ENCODE results near the gene GCSAML. TPM values are rescaled to one million over a fixed set of nuclear protein-coding genes. Genes with fewer than 3 reads are reported as not detected.

The GCSAML gene
- total and polyA plus RNA-seq, 9 of the 15 experiments (the other 6 are each of a cell fraction or from before 2014, with no cell fraction given): 0.01 TPM; not detected in 8

GRCh38 chr1:247539215-247539614, 9.7 kb upstream of the GCSAML start:
- ChIA-PET POLR2A (interaction anchor here (0.8 kb wide), 1 partner anchor 13 kb away, joined by 3 read pairs; no protein-coding TSS in a partner anchor), CTCF (ENCODE audit: low intra/inter-chr PET ratio) (no interaction called here)
- H2AFZ ChIP-seq (ENCODE audit: low read depth, low read length): no peak overlapping the region
- WGBS (ENCODE audit: insufficient coverage, low coverage, missing lambda C conversion rate): 0% methylated on average over 6 of the region's 6 CpGs
- H3K4me3 ChIP-seq: no peak overlapping the region
- intact Hi-C loops (cut with micrococcal nuclease) (no loop called here), in situ Hi-C loops (cut with MboI) (no loop called here)
- H3K79me2 ChIP-seq (ENCODE audit: control insufficient read depth, insufficient read depth, low read length): no peaks in the 10 kb centered on the region
- H4K20me1 ChIP-seq (replicated peaks; ENCODE audit: control insufficient read depth, insufficient read depth, low read length): no peaks in the 10 kb centered on the region
- no peaks in the 10 kb centered on the region for H3K27me3 ChIP-seq (ENCODE audit: control insufficient read depth in 2 of 2, insufficient read depth in 2 of 2, low read length in 2 of 2)
- DNase-seq (ENCODE audit: extremely low read depth in 1 of 4, low spot score in 3 of 4) (no peak), FAIRE-seq (no peak), ATAC-seq (no peak)
- H3K9ac ChIP-seq (ENCODE audit: insufficient read depth in 1 of 2, low read depth in 2 of 2, low read length in 2 of 2): no peak overlapping the region
- no peaks in the 10 kb centered on the region for H3K9me3 ChIP-seq (replicated peaks; ENCODE audit: control insufficient read depth, insufficient read depth, low read depth, low read length)
- TF ChIP-seq DEAF1 (CRISPR knock-in tag; IDR thresholded peaks at IDR 0.05) (no peak), MEIS2 (IDR thresholded peaks at IDR 0.05; ENCODE audit: partially characterized antibody) (no peak), ZFX (CRISPR knock-in tag; IDR thresholded peaks at IDR 0.05) (no peak), HDAC2 (IDR thresholded peaks at IDR 0.05) (no peak), RFX7 (CRISPR knock-in tag; IDR thresholded peaks at IDR 0.05) (no peak), NBN (IDR thresholded peaks at IDR 0.05; ENCODE audit: low read depth) (no peak)
- H3K4me2 ChIP-seq (ENCODE audit: insufficient read depth, low read length): no peak overlapping the region
- H3K4me1 ChIP-seq (replicated peaks in 1 of 2; ENCODE audit: control insufficient read depth in 2 of 2, insufficient read depth in 2 of 2, low read length in 2 of 2): no peaks in the 10 kb centered on the region
- H3K36me3 ChIP-seq (ENCODE audit: control insufficient read depth, insufficient read depth, low read length): no peaks in the 10 kb centered on the region
- H3K27ac ChIP-seq (ENCODE audit: extremely low read depth, low read depth, low read length): no peak overlapping the region
- no peaks in the 10 kb centered on the region for H3K9me1 ChIP-seq (ENCODE audit: control insufficient read depth, insufficient read depth, low read length)
- no TSS peak for BruUV-seq (replicated peaks)
